GM21360 (cell line): ENCODE measurements around the gene IL21.
A peak's percentile ranks its signal among the peaks of the same experiment; 100 is the strongest.

Experiments used
- ATAC-seq: cut with Tn5 transposase; IDR thresholded peaks from one replicate; pipeline ENCODE4 v1.9.1; 2021; ENCODE audit warnings: mild to moderate bottlenecking, moderate library complexity; ENCODE audit not compliant: unreplicated experiment

The IL21 gene

GRCh38 chr4:122635205-122635604, 14.3 kb upstream of the IL21 start:
- peak; percentile 72 for ATAC-seq

DNA sequence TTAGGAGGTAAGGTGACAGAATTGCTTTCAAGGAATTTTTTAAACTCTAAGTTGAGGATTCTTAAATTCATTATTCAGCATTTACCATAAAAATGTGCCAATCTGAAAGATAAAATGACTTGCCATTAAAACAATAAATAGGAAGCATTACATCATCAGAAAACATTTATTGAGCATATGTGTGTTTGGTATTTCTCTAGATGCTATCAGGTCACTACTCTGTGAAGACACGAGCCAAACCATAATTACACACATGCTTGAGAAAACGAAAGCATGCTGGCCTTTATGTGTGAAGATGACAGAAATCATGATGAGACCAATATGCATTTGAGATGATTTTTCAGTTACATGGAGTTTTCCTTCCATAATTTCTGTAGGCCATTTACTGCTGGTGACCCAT, 12.3 kb upstream of the IL21 start:
- no peak for ATAC-seq

- ATAC-seq: peak; percentile 63
Observed at GRCh38 chr4:122632396-122633143, 11.7 kb upstream of the IL21 start.

DNA sequence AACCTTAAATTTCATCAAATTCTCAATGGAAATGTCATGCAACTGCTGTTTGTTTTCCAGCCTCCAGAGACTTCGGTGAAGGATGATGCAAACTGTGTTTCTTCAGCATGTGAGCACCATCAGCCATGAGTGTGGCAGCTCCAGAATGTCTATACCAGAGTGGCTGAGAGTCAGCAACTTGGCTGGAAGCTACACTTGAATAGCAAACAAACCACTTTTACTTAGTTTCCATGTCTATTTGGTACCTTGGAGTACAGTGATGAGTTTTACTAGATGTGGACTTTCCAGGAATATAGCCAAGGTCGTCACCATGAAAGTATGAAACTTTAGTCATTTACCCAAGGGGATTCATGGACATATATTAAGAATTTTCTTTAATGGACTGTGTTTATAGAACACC, 4.3 kb upstream of the IL21 start:
- ATAC-seq: no peak

DNA sequence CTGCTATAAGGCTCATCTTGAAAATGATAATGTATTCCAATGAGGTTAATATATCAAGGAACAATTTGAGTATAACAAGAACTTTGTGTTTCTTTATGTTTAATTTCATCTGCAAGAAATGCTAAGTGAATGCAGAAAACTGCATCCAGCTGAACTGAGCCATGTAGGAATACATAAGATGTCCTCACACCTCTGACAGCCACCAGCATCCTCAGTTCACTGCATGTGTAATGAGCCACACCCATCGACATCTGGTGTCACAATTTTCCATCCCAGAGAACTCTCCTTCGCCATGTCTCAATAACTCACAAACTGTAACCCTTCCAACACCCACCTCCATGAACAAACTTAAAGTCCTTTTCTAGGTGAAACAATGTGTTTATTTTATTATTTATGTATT, 3.3 kb upstream of the IL21 start:
- ATAC-seq: no peak

DNA sequence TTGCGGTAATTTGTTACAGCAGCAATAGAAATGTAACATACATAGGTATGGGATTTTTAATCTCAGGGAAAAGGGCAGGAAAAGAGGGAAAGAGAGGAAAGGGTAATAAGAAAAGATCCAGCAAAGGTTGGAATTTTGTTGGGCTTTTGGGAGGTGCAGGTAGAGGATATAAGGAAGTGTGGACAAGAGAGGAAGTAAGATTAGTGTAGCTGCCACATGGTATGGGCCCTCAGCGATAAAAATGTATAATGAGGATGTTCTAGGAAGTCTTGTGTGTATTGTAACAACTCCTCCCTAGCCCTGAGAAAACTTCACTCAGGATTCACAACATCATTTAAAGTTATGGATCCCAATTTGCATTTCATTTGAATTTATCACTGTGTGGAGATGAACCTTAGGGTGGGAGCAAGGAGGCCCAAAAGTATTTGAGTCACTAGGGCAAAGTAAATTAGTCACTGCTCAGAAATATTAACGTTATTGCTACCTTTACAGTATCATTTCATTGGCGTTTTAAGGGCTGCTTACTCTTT, 2.8 kb upstream of the IL21 start:
- no peak for ATAC-seq

GRCh38 chr4:122622400-122622799, 1.5 kb upstream of the IL21 start:
- ATAC-seq: no peak

DNA sequence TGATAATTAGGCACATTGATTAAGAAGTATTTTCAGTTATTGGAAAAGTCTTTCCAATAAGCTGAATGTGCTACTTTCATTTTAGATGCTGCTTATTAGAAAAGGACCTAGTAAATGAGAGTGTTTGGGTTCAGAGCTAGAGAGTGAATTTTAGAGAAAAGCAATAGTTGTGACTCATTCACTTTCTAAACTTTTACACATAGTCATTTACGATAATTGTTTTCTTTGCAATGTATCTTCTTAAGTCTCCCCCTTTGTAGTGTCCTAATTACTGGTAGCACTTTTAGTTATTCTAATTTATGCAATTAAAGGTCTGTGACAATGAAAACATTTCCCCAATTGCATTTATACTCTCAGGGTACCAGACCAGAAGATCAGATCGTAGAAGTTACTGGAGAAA, 1.3 kb downstream of the IL21 start:
- ATAC-seq: no peak

- no peak for ATAC-seq
Observed at GRCh38 chr4:122617597-122618593, 3.0 kb downstream of the IL21 start.

GRCh38 chr4:122616915-122617596, 3.8 kb downstream of the IL21 start:
- no peak for ATAC-seq

DNA sequence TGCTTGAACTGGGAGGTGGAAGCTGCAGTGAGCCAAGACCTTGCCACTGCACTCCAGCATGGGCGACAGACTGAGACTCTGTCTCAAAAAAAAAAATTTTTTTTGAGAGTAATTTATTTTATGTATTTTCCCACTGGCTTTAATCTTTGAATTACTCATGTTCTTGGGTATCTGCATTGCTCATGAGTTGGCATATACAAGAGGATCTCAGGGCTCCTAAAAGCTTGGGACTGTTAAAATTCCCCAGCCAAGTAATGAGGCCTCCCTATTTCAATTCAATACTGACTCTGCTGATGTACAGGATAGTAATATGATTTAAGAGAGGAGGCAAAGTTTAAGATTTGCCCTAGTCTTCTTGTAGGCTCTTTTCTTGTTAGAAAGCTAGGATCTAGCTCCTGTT, 6.2 kb downstream of the IL21 start:
- no peak for ATAC-seq

DNA sequence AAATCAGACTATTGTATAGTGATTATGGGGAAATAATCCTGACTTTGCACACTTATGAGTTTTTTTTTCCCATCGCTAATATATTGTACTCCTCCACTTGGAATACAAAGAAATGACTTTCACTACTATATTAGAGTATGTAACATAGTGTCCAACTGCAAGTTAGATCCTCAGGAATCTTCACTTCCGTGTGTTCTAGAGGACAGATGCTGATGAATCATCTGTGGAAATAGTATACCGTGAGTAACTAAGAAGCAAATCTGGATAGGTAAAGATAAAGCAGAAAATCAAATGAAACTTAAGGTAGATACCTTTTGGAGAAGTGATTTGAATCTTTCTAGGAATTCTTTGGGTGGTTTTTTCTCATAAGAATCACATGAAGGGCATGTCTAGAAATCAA, 8.3 kb downstream of the IL21 start:
- no peak for ATAC-seq

DNA sequence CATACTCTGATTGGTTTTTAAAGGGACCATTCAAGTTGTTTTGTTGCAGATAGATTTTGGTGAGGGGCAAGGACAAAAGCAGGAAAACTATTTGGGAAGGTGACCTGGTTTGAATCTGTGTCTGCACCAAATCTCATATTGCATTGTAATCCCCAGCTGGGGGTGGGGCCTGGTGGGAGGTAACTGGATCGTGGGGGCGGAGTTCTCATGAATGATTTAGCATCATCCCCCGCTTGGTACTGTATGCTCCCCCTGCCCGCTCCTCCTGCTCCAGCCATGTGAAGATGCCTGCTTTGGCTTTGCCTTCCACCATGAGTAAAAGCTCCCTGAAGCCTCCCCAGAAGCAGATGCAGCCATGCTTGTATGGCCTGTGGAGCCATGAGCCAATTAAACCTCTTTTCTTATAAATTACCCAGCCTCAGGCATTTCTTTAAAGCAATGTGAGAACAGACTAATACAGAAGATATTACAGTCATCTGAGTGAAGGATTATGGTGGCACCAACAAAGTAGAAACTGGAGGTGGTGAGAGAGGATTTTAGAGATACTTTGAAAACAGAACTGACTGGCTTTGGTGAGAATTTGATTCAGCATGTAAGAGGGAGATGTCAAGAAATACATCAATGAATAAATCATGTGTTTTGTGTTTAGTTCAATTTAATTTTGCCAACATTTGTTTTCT, 14.4 kb downstream of the IL21 start:
- ATAC-seq: no peak

DNA sequence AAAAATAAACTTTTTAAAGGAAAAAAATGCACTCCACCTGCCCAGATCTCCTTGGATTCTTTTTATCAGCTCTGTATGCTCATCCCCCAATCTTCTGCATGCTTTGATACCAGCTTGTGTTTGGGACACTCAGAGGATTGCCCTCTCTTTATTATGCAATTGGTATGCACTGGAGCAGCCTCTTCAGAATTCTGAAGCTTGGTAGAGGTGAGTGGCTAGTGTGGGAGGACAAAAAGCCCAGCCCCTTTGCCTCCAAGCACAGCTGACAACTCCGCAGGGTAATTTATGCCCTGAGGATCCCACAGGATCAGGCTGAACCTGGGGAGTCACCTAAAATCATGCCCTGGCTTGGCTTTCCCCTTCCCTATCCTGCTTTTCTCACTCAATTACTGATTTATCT, 16.7 kb downstream of the IL21 start:
- no peak for ATAC-seq

GRCh38 chr4:122603156-122603574, 17.7 kb downstream of the IL21 start:
- no peak for ATAC-seq

DNA sequence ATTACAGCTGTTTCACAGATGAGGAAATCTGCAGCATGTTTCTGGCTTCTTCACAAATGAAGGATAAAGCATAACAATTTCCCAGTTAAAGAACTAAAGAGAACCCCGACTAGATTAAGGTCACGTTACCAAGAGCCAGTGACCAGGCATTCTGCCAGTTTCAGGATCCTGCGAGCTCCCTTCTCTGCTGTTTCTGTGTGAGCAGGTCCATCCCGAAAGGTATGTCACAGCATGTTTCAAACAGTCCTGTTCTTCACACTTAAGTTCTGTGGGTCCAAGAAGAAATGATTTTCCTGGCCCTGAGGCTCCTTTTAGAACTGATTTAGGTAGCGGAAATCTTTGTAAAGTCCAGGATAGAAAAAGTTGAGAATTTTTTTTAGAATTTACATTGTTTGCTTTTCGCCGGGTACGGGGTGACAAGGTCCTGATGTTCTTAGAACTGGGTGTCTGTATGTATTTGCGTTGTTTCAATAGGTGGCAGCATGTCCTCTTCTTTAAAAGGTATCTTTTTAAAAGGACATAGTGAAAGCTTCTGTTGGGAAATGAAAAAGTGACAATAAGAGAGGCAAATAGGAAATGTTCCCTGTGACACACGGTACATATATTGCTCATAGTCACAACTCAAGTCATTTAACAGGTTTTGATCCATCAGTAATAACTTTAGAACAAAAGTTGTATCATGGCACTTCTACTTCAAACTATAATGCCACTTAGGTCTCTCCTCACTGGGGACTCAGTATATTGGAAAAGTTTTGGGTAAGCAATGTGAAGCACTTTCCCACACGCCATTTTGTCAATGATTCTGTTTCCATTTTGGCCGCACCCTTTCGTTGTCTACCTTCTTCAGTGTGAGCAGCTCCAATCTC, 18.4 kb downstream of the IL21 start:
- peak; percentile 63 for ATAC-seq

GRCh38 chr4:122591196-122591595, 29.7 kb downstream of the IL21 start:
- ATAC-seq: no peak

DNA sequence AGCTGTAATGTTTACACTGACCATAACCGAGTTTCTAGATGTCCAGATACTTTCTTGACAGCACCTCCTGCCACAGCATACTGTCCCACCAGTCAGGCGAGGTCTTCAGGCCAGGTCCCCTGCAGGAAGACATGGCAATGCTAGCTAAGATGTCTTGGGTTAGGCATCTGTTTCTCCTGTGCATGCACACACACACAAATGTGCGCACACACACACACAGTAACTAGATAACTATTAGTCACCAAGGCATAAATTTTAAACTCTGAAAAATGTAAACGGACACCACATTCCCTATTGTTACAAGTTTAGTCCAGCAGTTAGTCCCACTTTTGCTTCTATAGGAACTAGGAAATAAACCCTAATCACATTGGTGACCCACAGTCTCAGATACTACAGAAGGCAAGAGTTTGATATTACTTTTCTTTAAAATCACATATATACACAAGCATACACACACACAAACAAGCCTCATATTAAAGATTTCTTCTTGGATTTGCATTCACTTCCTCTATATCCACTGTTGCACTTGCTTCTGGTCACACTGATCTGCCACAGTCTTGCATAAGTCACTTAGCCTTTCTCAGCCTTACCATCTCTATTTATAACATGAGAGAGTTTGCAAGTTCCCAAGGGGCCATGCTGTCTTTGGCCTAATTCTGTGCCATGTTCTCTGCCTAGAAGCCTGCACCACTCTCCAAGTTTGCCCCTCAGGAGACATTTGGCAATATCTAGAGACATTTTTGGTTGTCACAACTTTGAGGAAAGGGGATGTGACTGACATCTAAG, 32.2 kb downstream of the IL21 start:
- no peak for ATAC-seq

- peak; percentile 69 for ATAC-seq
Observed at GRCh38 chr4:122584519-122584918, 36.3 kb downstream of the IL21 start.
